ENCODE data around the gene HLA-E.
"Not testable (repeated sequence)": the region's sequence is repeated elsewhere in the genome, so short reads cannot be mapped to it uniquely, and the experiment has no call there.

DNA sequence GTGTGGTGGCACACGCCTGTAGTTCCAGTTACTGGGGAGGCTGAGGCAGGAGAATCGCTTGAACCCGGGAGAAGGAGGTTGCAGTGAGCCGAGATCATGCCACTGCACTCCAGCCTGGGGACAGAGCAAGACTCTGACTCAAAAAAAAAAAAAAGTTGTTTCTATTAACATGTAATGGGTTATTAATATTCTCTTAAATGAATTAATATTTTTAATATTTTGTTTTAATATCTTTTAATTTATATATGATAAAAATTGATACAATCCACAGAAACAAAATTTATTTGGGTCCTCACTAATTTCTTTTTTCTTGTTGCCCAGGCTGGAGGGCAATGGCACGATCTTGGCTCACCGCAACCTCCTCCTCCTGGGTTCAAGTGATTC is 620 bp upstream of the HLA-E start:
- TF ChIP-seq, protein P1, sequence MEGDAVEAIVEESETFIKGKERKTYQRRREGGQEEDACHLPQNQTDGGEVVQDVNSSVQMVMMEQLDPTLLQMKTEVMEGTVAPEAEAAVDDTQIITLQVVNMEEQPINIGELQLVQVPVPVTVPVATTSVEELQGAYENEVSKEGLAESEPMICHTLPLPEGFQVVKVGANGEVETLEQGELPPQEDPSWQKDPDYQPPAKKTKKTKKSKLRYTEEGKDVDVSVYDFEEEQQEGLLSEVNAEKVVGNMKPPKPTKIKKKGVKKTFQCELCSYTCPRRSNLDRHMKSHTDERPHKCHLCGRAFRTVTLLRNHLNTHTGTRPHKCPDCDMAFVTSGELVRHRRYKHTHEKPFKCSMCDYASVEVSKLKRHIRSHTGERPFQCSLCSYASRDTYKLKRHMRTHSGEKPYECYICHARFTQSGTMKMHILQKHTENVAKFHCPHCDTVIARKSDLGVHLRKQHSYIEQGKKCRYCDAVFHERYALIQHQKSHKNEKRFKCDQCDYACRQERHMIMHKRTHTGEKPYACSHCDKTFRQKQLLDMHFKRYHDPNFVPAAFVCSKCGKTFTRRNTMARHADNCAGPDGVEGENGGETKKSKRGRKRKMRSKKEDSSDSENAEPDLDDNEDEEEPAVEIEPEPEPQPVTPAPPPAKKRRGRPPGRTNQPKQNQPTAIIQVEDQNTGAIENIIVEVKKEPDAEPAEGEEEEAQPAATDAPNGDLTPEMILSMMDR (IDR thresholded peaks at IDR 0.05; ENCODE audit: low read depth, low read length) = not testable (repeated sequence)
- TF ChIP-seq EZH2phosphoT487 (IDR thresholded peaks at IDR 0.05; ENCODE audit: low read depth) = not testable (repeated sequence)
